Measurements from ENCODE around the gene CD9. TPM values are rescaled to one million over a fixed set of nuclear protein-coding genes. Genes with fewer than 3 reads are reported as not detected.

CD9 gene
- total and polyA plus RNA-seq, 2 of the 8 experiments (the other 6 are each of a cell fraction or from before 2014, with no cell fraction given): 168 to 319 TPM

DNA sequence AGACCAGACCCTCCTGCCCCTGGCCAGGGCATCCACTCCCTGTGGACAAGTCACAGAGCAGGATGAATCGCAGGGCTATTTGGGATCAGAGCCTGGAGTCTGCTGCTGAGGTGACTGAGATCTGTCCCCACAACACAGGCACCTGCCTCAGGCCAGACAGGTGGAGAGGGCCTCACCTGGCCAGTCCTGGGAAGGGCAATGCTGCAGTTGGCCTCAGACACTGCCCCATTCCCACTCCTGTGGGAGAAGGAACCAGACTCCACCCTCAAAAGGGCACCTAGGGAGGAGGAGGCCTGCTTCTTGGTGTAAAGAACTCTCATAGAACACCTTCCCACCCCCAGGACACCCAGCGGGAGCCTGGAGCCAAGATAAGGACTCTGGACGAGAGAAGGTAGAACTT is 62.0 kb downstream of the CD9 start:
- Histone ChIP-seq H3K23ac (ENCODE audit: insufficient read length) (no peak overlapping the region), H3K14ac (ENCODE audit: insufficient read length) (no peak overlapping the region), H4K91ac (replicated peaks; ENCODE audit: insufficient read length, low read length) (no peak overlapping the region), H3K4me1 (replicated peaks in 1 of 4; ENCODE audit: control insufficient read depth in 3 of 4, insufficient read depth in 4 of 4, low read length in 3 of 4) (peaks cover 0 to 9% (median 6%) of the 10 kb centered on the region in 4 experiments), H2AK5ac (ENCODE audit: low read depth, low read length) (no peak overlapping the region), H4K20me1 (replicated peaks in 1 of 2; ENCODE audit: control insufficient read depth in 1 of 2, insufficient read depth in 2 of 2, low read length in 2 of 2) (no peaks in the 10 kb centered on the region), H3K27ac (ENCODE audit: low read depth, low read length) (no peak overlapping the region), H3K4me2 (ENCODE audit: insufficient read depth in 1 of 2, low read depth in 2 of 2, low read length in 2 of 2) (no peak overlapping the region), H3K56ac (replicated peaks; ENCODE audit: insufficient read length, low read depth, low read length) (no peak overlapping the region), H4K8ac (ENCODE audit: extremely low read depth, insufficient read depth, low read length) (no peak overlapping the region), H3K79me2 (ENCODE audit: control insufficient read depth in 1 of 2, insufficient read depth in 2 of 2, low read length in 2 of 2) (no peaks in the 10 kb centered on the region), H3K9me3 (ENCODE audit: insufficient read depth in 2 of 2, low read depth in 1 of 2, low read length in 1 of 2) (no peaks in the 10 kb centered on the region), H3K79me1 (ENCODE audit: low read depth, low read length) (0 out of 2 replicates have a peak, but pooled peaks cover 2% of the 10 kb centered on the region), H3K9ac (replicated peaks in 1 of 4; ENCODE audit: extremely low read depth in 1 of 4, low read depth in 3 of 4, low read length in 3 of 4) (no peak overlapping the region), H3K4me3 (ENCODE audit: extremely low read depth in 1 of 4, insufficient read depth in 2 of 4, low read depth in 3 of 4, low read length in 4 of 4) (no peak overlapping the region), H3K18ac (ENCODE audit: extremely low read depth, low read length) (peak overlapping the region; percentile 11; the same call in 1 of the 2 replicates), H2BK120ac (replicated peaks; ENCODE audit: low read depth, low read length) (no peak overlapping the region), H2AFZ (ENCODE audit: low read length) (no peak overlapping the region), H2BK20ac (ENCODE audit: low read length) (no peak overlapping the region), H3K23me2 (ENCODE audit: low read depth, low read length) (no peaks in the 10 kb centered on the region), H2BK12ac (ENCODE audit: low read depth, low read length) (no peak overlapping the region; the same call in 1 of the 2 replicates), H4K5ac (ENCODE audit: insufficient read length, low read depth, low read length) (no peak overlapping the region), H2BK15ac (ENCODE audit: low read length) (no peak overlapping the region), H3K4ac (replicated peaks; ENCODE audit: insufficient read length, low read depth, low read length) (no peak overlapping the region), H3K27me3 (replicated peaks in 1 of 4; ENCODE audit: control insufficient read depth in 3 of 4, extremely low read depth in 1 of 4, insufficient read depth in 3 of 4, low read length in 3 of 4) (no peaks in the 10 kb centered on the region), H3K36me3 (ENCODE audit: control insufficient read depth in 2 of 4, insufficient read depth in 4 of 4, low read length in 3 of 4) (no peaks in the 10 kb centered on the region), H2BK5ac (ENCODE audit: low read depth, low read length) (peak overlapping the region; percentile 38; the same call in 1 of the 2 replicates)
- POLR2A ChIA-PET (ENCODE audit: partially characterized antibody): no interaction called here
- DNase-seq (ENCODE audit: low read depth in 1 of 2, low spot score in 2 of 2) (no peak), FAIRE-seq (no peak)
- WGBS, 2 experiments (ENCODE audit: extremely low coverage in 1 of 2, insufficient coverage in 1 of 2, insufficient read length in 1 of 2, insufficient replicate concordance in 2 of 2, low coverage in 1 of 2, low lambda C conversion rate in 2 of 2, missing lambda C conversion rate in 1 of 2): 81% methylated on average over 3 of the region's 3 CpGs; no CpG with 5 or more reads in 1 of the 2 experiments
- CTCF ChIA-PET (ENCODE audit: partially characterized antibody): interaction anchor here (1.4 to 3.3 kb wide), 3 partner anchors 15 to 55 kb away, joined by 5 to 19 read pairs (median 5); no protein-coding TSS in a partner anchor
- TF ChIP-seq CTBP2 (IDR thresholded peaks at IDR 0.05; ENCODE audit: borderline replicate concordance, insufficient read depth, insufficient read length, low read length) (no peak), HDAC6 (IDR thresholded peaks at IDR 0.05; ENCODE audit: low read depth, low read length) (no peak), KDM4A (IDR thresholded peaks at IDR 0.05; ENCODE audit: low read depth, low read length, severe bottlenecking) (no peak), EGR1 (IDR thresholded peaks at IDR 0.05; ENCODE audit: borderline replicate concordance, low read depth, low read length) (no peak), RFX5 (IDR thresholded peaks at IDR 0.05; ENCODE audit: borderline replicate concordance, low read depth, low read length) (no peak), YY1 (IDR thresholded peaks at IDR 0.05; ENCODE audit: low read depth, low read length) (no peak), SIX5 (IDR thresholded peaks at IDR 0.05; ENCODE audit: low read depth, low read length) (no peak), SIRT6 (IDR thresholded peaks at IDR 0.05; ENCODE audit: low read length) (no peak), BACH1 (IDR thresholded peaks at IDR 0.05; ENCODE audit: low read length) (no peak), CBX8 (IDR thresholded peaks at IDR 0.05; ENCODE audit: borderline replicate concordance, low read depth, low read length) (no peak)
- TF ChIP-seq, protein P1, sequence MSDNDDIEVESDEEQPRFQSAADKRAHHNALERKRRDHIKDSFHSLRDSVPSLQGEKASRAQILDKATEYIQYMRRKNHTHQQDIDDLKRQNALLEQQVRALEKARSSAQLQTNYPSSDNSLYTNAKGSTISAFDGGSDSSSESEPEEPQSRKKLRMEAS (IDR thresholded peaks at IDR 0.05): no peak
- TF ChIP-seq, protein P2, sequence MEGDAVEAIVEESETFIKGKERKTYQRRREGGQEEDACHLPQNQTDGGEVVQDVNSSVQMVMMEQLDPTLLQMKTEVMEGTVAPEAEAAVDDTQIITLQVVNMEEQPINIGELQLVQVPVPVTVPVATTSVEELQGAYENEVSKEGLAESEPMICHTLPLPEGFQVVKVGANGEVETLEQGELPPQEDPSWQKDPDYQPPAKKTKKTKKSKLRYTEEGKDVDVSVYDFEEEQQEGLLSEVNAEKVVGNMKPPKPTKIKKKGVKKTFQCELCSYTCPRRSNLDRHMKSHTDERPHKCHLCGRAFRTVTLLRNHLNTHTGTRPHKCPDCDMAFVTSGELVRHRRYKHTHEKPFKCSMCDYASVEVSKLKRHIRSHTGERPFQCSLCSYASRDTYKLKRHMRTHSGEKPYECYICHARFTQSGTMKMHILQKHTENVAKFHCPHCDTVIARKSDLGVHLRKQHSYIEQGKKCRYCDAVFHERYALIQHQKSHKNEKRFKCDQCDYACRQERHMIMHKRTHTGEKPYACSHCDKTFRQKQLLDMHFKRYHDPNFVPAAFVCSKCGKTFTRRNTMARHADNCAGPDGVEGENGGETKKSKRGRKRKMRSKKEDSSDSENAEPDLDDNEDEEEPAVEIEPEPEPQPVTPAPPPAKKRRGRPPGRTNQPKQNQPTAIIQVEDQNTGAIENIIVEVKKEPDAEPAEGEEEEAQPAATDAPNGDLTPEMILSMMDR (IDR thresholded peaks at IDR 0.05; ENCODE audit: control extremely low read depth in 1 of 3, insufficient read depth in 1 of 3, low read depth in 1 of 3, low read length in 3 of 3): no peak

All from H1 (cell line).